Ishikawa (cell line): ENCODE measurements around the gene FXYD5.

ENCODE experiments used
- CEBPB ChIP-seq: IDR thresholded peaks from 2 replicates; pipeline ENCODE4 v1.6.1; 2012
- CREB1 ChIP-seq: IDR thresholded peaks from 2 replicates; pipeline ENCODE4 v1.6.1; 2012; ENCODE audit warnings: low read depth
- EGR1 ChIP-seq: IDR thresholded peaks from 2 replicates; pipeline ENCODE4 v1.6.1; 2012
- EP300 ChIP-seq: IDR thresholded peaks from 2 replicates; pipeline ENCODE4 v1.6.1; 2012; ENCODE audit warnings: borderline replicate concordance
- FOXM1 ChIP-seq: IDR thresholded peaks from 2 replicates; pipeline ENCODE4 v1.6.1; 2012; ENCODE audit warnings: low read depth, borderline replicate concordance
- NFIC ChIP-seq: IDR thresholded peaks from 2 replicates; pipeline ENCODE4 v1.6.1; 2012
- RAD21 ChIP-seq: IDR thresholded peaks from 2 replicates; pipeline ENCODE4 v1.6.1; 2012; ENCODE audit warnings: low read depth
- TAF1 ChIP-seq: IDR thresholded peaks from 2 replicates; pipeline ENCODE4 v1.6.1; 2012; ENCODE audit warnings: low read depth, mild to moderate bottlenecking
- TCF12 ChIP-seq: IDR thresholded peaks from 2 replicates; pipeline ENCODE4 v1.6.1; 2012; ENCODE audit warnings: low read depth
- TEAD4 ChIP-seq: IDR thresholded peaks from 2 replicates; pipeline ENCODE4 v1.6.1; 2012
- YY1 ChIP-seq: IDR thresholded peaks from 2 replicates; pipeline ENCODE4 v1.6.1; 2012; ENCODE audit warnings: low read depth
- ZBTB7A ChIP-seq: IDR thresholded peaks from 2 replicates; pipeline ENCODE4 v1.6.1; 2012; ENCODE audit warnings: low read depth
- TF ChIP-seq, protein P1 (sequence below): IDR thresholded peaks from 2 replicates; pipeline ENCODE4 v1.6.1; 2012
- TF ChIP-seq, protein P2 (sequence below): IDR thresholded peaks from 2 replicates; pipeline ENCODE4 v1.6.1; 2012; ENCODE audit warnings: low read depth, mild to moderate bottlenecking

FXYD5 gene

DNA sequence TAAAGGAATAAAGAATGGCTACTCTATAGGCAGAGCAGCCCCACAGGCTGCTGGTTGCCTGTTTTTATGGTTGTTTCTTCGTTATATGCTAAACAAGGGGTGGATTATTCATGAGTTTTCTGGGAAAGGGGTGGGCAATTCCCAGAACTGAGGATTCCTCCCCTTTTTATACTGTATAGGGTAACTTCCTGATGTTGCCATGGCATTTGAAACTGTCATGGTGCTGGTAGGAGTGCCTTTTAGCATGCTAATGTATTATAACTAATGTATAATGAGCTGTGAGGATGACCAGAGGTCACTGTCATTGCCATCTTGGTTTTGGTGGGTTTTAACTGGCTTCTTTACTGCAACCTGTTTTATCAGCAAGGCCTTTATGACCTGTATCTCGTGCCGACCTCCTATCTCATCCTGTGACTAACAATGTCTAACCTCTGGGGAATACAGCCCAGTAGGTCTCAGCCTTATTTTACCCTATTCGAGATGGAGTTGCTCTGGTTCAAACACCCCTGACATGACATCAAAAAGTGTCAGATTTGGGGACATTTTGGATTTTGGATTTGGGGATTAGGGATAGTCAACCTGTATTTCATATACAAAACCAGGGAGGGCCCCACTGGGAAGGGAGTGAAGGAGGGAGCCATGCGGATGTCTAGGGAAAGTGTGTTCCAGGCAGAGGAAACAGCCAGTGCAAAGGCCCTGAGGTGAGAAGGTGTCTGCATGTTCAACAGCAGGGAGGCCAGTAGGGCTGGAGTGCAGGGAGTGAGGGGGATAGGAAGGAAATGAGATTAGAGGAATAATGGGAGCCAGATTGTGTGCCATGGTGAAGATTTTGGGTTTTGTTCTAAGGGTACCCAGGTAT, 10.9 kb downstream of the FXYD5 start:
- TF ChIP-seq FOXM1 (no peak), EP300 (no peak)

DNA sequence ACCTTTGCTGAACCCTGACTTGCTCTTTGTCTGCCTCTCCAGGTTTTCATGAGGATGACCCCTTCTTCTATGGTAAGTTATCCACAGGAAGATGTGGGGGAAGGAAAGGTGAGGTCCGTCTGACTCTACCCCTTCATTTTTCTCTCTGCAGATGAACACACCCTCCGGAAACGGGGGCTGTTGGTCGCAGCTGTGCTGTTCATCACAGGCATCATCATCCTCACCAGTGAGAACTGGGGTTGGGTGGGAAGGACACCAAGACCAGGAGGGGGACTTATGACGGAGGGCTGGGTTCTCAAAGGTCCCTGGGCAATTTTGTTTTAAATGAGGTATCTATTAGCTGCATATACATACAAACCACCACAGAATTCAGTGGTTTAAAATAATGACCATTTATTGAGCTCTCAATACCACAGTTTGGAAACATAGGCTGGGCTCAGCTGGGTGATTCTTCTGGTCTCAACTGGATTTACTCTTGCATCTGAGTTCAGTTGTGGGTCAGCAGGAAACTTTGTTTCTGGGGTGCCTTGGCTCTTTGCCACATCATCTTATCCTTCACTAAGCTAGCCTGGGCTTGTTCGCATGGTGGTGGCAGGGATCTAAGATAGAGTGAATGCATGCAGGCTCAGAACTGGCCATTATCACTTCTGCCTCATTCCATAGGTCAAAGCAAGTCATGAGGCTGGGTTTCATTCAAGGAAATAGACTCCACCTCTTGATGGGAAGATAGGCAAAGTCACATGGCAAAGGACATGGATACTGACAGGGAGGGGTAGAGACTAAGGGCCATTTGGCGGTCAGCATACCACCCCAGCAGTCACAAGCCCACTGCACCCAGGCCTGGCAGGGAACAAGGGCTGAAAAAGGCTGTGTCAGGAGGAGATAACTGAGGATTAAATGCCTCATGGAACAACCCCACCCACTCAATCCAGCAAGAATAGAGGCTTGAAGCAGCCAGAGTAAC, 11.8 kb downstream of the FXYD5 start:
- TF ChIP-seq CEBPB: no peak
- no peak for TF ChIP-seq ZBTB7A
- TF ChIP-seq TCF12: no peak
- TF ChIP-seq EP300: no peak
- no peak for TF ChIP-seq EGR1
- TF ChIP-seq, protein P1, sequence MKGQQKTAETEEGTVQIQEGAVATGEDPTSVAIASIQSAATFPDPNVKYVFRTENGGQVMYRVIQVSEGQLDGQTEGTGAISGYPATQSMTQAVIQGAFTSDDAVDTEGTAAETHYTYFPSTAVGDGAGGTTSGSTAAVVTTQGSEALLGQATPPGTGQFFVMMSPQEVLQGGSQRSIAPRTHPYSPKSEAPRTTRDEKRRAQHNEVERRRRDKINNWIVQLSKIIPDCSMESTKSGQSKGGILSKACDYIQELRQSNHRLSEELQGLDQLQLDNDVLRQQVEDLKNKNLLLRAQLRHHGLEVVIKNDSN: no peak
- TF ChIP-seq TAF1: no peak
- TF ChIP-seq RAD21: no peak
- no peak for TF ChIP-seq FOXM1

DNA sequence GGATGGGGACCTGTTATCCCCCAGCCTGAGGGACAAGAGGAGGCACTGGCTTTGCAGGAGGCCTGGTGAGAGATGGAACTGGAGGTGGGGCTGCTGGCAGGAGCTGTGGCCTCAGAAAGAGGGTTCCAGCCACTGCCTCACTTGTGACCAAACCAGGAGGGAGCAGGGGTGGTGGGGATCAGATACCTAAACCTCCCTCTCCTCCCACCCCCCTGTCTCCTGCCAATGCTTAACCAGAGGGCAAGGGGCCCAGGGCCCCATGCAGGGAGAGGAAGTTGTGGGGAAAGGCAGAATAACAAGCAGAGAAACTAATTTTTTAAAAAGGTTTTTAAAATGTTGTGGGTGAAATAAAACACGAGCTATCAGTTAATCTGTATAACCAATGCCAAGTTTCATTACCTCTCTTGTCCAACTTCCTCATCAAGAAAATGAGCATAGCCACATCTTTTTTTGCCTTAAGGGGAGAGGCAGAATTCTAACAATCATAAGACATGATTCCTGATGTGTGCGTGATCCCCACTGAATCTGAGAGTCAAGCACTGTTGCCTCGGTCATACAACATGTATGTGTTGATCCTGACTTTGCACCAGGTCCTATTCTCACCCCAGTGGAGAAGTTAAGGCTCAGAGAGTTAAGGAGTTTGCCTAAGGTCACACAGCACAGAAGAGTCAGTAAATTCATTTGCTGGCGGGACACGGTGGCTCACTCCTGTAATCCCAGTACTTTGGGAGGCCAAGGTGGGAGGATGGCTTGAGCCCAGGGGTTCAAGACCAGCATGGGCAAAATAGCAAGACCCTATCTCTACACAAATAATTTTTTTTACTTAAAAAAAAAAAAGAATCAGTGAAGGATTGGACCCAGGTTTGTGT, 12.9 kb downstream of the FXYD5 start:
- TF ChIP-seq NFIC: no peak
- TF ChIP-seq TEAD4: no peak
- no peak for TF ChIP-seq TCF12
- no peak for TF ChIP-seq CREB1
- TF ChIP-seq CEBPB: no peak
- TF ChIP-seq, protein P1: no peak
- TF ChIP-seq YY1: no peak
- TF ChIP-seq, protein P2, sequence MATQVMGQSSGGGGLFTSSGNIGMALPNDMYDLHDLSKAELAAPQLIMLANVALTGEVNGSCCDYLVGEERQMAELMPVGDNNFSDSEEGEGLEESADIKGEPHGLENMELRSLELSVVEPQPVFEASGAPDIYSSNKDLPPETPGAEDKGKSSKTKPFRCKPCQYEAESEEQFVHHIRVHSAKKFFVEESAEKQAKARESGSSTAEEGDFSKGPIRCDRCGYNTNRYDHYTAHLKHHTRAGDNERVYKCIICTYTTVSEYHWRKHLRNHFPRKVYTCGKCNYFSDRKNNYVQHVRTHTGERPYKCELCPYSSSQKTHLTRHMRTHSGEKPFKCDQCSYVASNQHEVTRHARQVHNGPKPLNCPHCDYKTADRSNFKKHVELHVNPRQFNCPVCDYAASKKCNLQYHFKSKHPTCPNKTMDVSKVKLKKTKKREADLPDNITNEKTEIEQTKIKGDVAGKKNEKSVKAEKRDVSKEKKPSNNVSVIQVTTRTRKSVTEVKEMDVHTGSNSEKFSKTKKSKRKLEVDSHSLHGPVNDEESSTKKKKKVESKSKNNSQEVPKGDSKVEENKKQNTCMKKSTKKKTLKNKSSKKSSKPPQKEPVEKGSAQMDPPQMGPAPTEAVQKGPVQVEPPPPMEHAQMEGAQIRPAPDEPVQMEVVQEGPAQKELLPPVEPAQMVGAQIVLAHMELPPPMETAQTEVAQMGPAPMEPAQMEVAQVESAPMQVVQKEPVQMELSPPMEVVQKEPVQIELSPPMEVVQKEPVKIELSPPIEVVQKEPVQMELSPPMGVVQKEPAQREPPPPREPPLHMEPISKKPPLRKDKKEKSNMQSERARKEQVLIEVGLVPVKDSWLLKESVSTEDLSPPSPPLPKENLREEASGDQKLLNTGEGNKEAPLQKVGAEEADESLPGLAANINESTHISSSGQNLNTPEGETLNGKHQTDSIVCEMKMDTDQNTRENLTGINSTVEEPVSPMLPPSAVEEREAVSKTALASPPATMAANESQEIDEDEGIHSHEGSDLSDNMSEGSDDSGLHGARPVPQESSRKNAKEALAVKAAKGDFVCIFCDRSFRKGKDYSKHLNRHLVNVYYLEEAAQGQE: no peak
- no peak for TF ChIP-seq EP300
- TF ChIP-seq FOXM1: no peak

DNA sequence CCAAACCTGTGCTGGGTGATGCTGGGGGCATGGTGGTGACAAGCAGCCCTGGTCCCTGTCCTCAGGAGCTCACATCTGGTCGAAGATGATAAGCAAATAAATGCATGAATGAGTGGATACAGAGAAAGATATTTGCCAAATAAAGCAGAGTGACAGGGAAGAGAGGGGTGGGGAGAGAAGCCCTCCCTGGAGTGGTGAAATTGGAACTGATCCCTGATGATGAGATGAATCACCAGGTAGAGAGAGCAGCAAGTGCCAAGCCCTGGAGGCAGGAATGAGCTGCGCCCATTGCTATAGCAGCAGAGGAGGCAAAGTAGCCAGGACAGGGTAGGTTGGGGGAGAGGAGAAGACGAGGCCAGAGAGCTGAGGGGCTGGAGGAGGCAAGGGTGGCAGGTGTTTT, 13.7 kb downstream of the FXYD5 start:
- TF ChIP-seq, protein P1: no peak
- TF ChIP-seq TEAD4: no peak
- no peak for TF ChIP-seq TAF1
- peak; percentile 34; the same call in 1 of the 2 replicates for TF ChIP-seq NFIC
- TF ChIP-seq, protein P2: no peak

DNA sequence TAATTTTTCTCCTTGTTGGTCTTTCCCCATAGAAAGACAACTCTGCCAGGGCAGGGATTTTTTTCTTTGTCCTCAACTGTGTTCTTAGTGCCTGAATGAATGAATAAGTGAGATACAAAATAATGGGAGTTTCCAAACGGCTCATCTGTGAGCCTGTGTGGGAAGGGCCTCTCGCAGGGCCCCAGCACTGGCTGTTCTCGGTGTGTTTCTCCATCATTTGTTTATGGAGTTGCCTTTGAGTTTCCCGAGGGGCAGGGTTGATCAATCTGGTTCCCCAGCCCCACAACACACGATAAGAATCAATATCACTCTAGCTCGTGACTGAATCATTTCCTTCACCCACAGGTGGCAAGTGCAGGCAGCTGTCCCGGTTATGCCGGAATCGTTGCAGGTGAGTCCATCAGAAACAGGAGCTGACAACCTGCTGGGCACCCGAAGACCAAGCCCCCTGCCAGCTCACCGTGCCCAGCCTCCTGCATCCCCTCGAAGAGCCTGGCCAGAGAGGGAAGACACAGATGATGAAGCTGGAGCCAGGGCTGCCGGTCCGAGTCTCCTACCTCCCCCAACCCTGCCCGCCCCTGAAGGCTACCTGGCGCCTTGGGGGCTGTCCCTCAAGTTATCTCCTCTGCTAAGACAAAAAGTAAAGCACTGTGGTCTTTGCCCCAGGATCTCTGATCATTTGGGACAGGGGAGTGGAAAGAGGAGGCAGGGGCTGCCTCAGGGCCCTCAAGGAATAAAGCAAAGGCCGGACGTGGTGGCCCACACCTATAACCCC, 14.9 kb downstream of the FXYD5 start:
- TF ChIP-seq, protein P1: no peak
- no peak for TF ChIP-seq YY1
- no peak for TF ChIP-seq TCF12
- no peak for TF ChIP-seq EP300
- no peak for TF ChIP-seq CREB1
- no peak for TF ChIP-seq TAF1
- no peak for TF ChIP-seq CEBPB
- TF ChIP-seq TEAD4: no peak
